ENCODE measurements around the gene ANKRD66. TPM values are rescaled to one million over a fixed set of nuclear protein-coding genes. Genes with fewer than 3 reads are reported as not detected.

The ANKRD66 gene
- total and polyA plus RNA-seq, 2 donors (not counting 3 experiments of a cell fraction or from before 2014, with no cell fraction given), result not detected

DNA sequence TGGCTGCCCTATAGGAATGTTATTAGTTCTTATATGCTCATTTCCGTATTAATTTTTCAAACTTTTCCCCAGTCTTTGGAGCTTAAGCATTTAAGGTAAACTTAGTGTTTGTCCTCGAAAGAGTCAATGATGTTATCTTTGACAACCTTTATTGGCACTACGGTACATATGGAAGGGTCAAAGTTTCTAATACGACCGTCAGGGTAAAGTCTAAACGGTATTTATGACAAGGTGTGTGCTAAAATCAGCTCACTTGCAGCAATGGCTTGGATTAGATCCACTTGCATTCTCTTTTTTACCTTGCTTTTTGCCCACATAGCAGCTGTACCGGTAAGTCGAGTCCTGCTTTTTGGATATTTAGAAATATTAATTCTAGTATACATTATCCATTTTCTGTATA is 46.4 kb downstream of the ANKRD66 start, which contains the start of gene MEP1A:
Gene MEP1A, plus strand, starts transcription at position 252 of the 400 bp plus-strand sequence. Its CDS starts 10 bp downstream, at position 262.
- no peak within 1 kb of the TSS for H3K4me3 ChIP-seq (replicated peaks in 1 of 3; ENCODE audit: insufficient read depth in 1 of 3, low read depth in 1 of 3, low read length in 3 of 3)
- no peaks in the 10 kb centered on the region for H3K79me2 ChIP-seq (ENCODE audit: control insufficient read depth, insufficient read depth, low read length)
- no peaks in the 10 kb centered on the region for H3K4me1 ChIP-seq (ENCODE audit: control insufficient read depth, extremely low read depth, insufficient read depth, low read length)
- intact Hi-C loops (cut with micrococcal nuclease) (no loop called here), dilution Hi-C loops (cut with MboI; ENCODE audit: extremely low pct_ligation_motif_present, low sequenced_read_pairs) (no loop called here)
- no peaks in the 10 kb centered on the region for H4K20me1 ChIP-seq (replicated peaks; ENCODE audit: control insufficient read depth, extremely low read depth, insufficient read depth, low read length)
- H2AFZ ChIP-seq (ENCODE audit: low read depth, low read length), result no peak within 1 kb of the TSS
- peaks cover 0 to 5% of the 10 kb centered on the region in 2 experiments for H3K27me3 ChIP-seq (ENCODE audit: control insufficient read depth in 2 of 2, insufficient read depth in 2 of 2, low read length in 2 of 2)
- no peaks in the 10 kb centered on the region for H3K9me3 ChIP-seq (replicated peaks; ENCODE audit: control insufficient read depth, insufficient read depth, low read length)
- POLR2A ChIA-PET, result no interaction called here
- H3K9ac ChIP-seq (replicated peaks; ENCODE audit: extremely low read depth, insufficient read depth, low read length), result no peak within 1 kb of the TSS
- BruUV-seq (replicated peaks), result no TSS peak
- no peak for TF ChIP-seq EZH2 (IDR thresholded peaks at IDR 0.05; ENCODE audit: borderline replicate concordance, low read depth, low read length, severe bottlenecking)
- no peak for TF ChIP-seq JUN (IDR thresholded peaks at IDR 0.05; ENCODE audit: borderline replicate concordance, insufficient read depth, insufficient read length, low read depth)
- no peak for TF ChIP-seq POLR2A (IDR thresholded peaks at IDR 0.05; ENCODE audit: low read depth, low read length)
- no peak for TF ChIP-seq MYC (IDR thresholded peaks at IDR 0.05; ENCODE audit: low read depth, low read length)
- TF ChIP-seq GATA2 (IDR thresholded peaks at IDR 0.05; ENCODE audit: insufficient read depth, insufficient read length, low read depth, low read length), result no peak
- no peak for TF ChIP-seq FOS (IDR thresholded peaks at IDR 0.05; ENCODE audit: borderline replicate concordance, insufficient read depth, low read length)
- TF ChIP-seq, protein P1, sequence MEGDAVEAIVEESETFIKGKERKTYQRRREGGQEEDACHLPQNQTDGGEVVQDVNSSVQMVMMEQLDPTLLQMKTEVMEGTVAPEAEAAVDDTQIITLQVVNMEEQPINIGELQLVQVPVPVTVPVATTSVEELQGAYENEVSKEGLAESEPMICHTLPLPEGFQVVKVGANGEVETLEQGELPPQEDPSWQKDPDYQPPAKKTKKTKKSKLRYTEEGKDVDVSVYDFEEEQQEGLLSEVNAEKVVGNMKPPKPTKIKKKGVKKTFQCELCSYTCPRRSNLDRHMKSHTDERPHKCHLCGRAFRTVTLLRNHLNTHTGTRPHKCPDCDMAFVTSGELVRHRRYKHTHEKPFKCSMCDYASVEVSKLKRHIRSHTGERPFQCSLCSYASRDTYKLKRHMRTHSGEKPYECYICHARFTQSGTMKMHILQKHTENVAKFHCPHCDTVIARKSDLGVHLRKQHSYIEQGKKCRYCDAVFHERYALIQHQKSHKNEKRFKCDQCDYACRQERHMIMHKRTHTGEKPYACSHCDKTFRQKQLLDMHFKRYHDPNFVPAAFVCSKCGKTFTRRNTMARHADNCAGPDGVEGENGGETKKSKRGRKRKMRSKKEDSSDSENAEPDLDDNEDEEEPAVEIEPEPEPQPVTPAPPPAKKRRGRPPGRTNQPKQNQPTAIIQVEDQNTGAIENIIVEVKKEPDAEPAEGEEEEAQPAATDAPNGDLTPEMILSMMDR (IDR thresholded peaks at IDR 0.05; ENCODE audit: extremely low read depth in 1 of 2, insufficient read depth in 1 of 2, low read depth in 1 of 2, low read length in 2 of 2), result no peak
- TF ChIP-seq MAX (IDR thresholded peaks at IDR 0.05; ENCODE audit: insufficient read depth, insufficient read length), result no peak
- no peak for TF ChIP-seq POLR2AphosphoS5 (IDR thresholded peaks at IDR 0.05; ENCODE audit: insufficient read depth, low read depth, low read length)
- DNase-seq (ENCODE audit: low read depth, low spot score) (no peak), FAIRE-seq (no peak)
- no peak within 1 kb of the TSS for H3K4me2 ChIP-seq (ENCODE audit: insufficient read depth, low read length)
- no peak within 1 kb of the TSS for H3K27ac ChIP-seq (ENCODE audit: insufficient read depth, low read depth, low read length)
- no peaks in the 10 kb centered on the region for H3K36me3 ChIP-seq (ENCODE audit: control insufficient read depth in 2 of 2, extremely low read depth in 1 of 2, insufficient read depth in 2 of 2, low read length in 2 of 2)
- CTCF ChIA-PET, result no interaction called here
- no peaks in the 10 kb centered on the region for H3K9me1 ChIP-seq (replicated peaks; ENCODE audit: control insufficient read depth, extremely low read depth, insufficient read depth, low read length)
